ENCODE measurements around the gene NHLRC4. TPM values are rescaled to one million over a fixed set of nuclear protein-coding genes. Genes with fewer than 3 reads are reported as not detected.

The NHLRC4 gene
- polyA plus RNA-seq, 3 donors, result 5.1 to 8.9 (median 8.1) TPM

GRCh38 chr16:575354-576196, 8.8 kb downstream of the NHLRC4 start:
- DNase-seq (ENCODE audit: extremely low read depth in 1 of 11, low read depth in 9 of 11, low spot score in 4 of 11), result no peak

GRCh38 chr16:576197-576822, 9.5 kb downstream of the NHLRC4 start:
- no peak for DNase-seq (ENCODE audit: extremely low read depth in 1 of 11, low read depth in 9 of 11, low spot score in 4 of 11)

- no peak for DNase-seq (ENCODE audit: extremely low read depth in 1 of 11, low read depth in 9 of 11, low spot score in 4 of 11)
Observed at GRCh38 chr16:576823-577201, 10.0 kb downstream of the NHLRC4 start.

- DNase-seq (ENCODE audit: extremely low read depth in 1 of 11, low read depth in 9 of 11, low spot score in 4 of 11), result no peak
Observed at GRCh38 chr16:577796-578195, 11.0 kb downstream of the NHLRC4 start.

- no peak for DNase-seq (ENCODE audit: extremely low read depth in 1 of 11, low read depth in 9 of 11, low spot score in 4 of 11)
Observed at GRCh38 chr16:578232-578869, 11.5 kb downstream of the NHLRC4 start.

- DNase-seq (ENCODE audit: extremely low read depth in 1 of 11, low read depth in 9 of 11, low spot score in 4 of 11), result no peak
Observed at GRCh38 chr16:578870-579405, 12.1 kb downstream of the NHLRC4 start.

- DNase-seq (ENCODE audit: extremely low read depth in 1 of 11, low read depth in 9 of 11, low spot score in 4 of 11), result no peak
Observed at GRCh38 chr16:580141-580945, 13.5 kb downstream of the NHLRC4 start.

- DNase-seq (ENCODE audit: extremely low read depth in 1 of 11, low read depth in 9 of 11, low spot score in 4 of 11), result no peak
Observed at GRCh38 chr16:580946-581498, 14.2 kb downstream of the NHLRC4 start.

- DNase-seq (ENCODE audit: extremely low read depth in 1 of 11, low read depth in 9 of 11, low spot score in 4 of 11), result no peak
Observed at GRCh38 chr16:582218-582613, 15.4 kb downstream of the NHLRC4 start.

GRCh38 chr16:582614-583331, 16.0 kb downstream of the NHLRC4 start:
- no peak for DNase-seq (ENCODE audit: extremely low read depth in 1 of 11, low read depth in 9 of 11, low spot score in 4 of 11)

- DNase-seq (ENCODE audit: extremely low read depth in 1 of 11, low read depth in 9 of 11, low spot score in 4 of 11), result no peak
Observed at GRCh38 chr16:583470-583814, 16.6 kb downstream of the NHLRC4 start.

GRCh38 chr16:583815-584591, 17.2 kb downstream of the NHLRC4 start:
- no peak for DNase-seq (ENCODE audit: extremely low read depth in 1 of 11, low read depth in 9 of 11, low spot score in 4 of 11)

- no peak for DNase-seq (ENCODE audit: extremely low read depth in 1 of 11, low read depth in 9 of 11, low spot score in 4 of 11)
Observed at GRCh38 chr16:585351-585750, 18.5 kb downstream of the NHLRC4 start.

- no peak for DNase-seq (ENCODE audit: extremely low read depth in 1 of 11, low read depth in 9 of 11, low spot score in 4 of 11)
Observed at GRCh38 chr16:586047-586644, 19.3 kb downstream of the NHLRC4 start.

GRCh38 chr16:586645-587590, 20.1 kb downstream of the NHLRC4 start:
- no peak for DNase-seq (ENCODE audit: extremely low read depth in 1 of 11, low read depth in 9 of 11, low spot score in 4 of 11)

- DNase-seq (ENCODE audit: extremely low read depth in 1 of 11, low read depth in 9 of 11, low spot score in 4 of 11), result peak in 1 of 11 donors; percentile 50
Observed at GRCh38 chr16:588639-588888, 21.8 kb downstream of the NHLRC4 start.

Data from renal cortex interstitium (tissue), 11 donors.